ENCODE measurements around the gene PTPRCAP.
"Not testable (repeated sequence)": the region's sequence is repeated elsewhere in the genome, so short reads cannot be mapped to it uniquely, and the experiment has no call there.

PTPRCAP gene

DNA sequence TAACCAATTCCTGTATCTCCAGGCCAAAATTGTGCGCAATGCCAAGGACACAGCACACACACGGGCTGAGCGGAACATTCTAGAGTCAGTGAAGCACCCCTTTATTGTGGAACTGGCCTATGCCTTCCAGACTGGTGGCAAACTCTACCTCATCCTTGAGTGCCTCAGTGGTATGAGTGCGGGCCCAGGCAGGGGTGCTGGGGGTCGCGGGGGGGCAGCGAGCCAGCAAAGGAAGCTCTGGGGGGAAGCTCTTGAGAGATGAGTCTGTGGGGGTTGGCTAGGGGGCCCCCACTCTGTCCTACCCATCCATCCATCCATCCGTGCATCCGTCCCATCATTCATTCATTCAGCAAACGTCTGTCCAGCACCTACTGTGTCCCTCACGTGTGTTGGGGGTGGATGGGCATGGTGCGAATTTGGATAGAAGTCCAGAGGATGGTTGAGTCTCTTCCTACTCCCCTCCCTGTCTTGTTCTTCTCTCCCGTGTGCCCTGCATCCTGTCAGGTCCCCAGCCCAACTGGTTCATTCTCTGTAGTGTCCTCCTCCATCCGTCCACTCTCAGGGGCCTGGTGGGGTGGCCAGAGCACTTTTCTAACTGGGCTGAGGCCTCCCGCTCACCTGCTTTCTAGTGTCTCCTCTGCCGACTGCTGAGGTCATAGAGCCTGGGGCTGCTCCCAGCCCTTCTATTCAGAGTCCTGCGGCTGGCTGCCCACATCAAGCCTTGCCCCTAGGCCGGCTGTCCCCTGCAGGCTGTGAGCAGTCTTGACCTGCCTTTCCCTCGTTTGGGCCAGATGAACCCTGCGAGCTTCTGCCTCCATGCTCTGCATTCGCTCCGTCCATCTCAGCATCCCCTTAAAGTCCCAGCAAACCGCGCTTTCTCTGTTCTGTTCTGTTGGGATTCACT, 5.9 kb downstream of the PTPRCAP start:
- peak overlapping the region; percentile 97 for H3K27ac Mint-ChIP-seq
- DNase-seq: no peak
- no peak for ATAC-seq (replicated peaks)
- H3K4me1 Mint-ChIP-seq: peaks cover 45 to 78% of the 10 kb centered on the region in 2 donors
- H3K9me3 Mint-ChIP-seq: no peaks in the 10 kb centered on the region
- H3K27me3 Mint-ChIP-seq: no peaks in the 10 kb centered on the region
- H3K36me3 Mint-ChIP-seq: peaks cover 37 to 49% of the 10 kb centered on the region in 2 donors
- peak overlapping the region; percentile 11 to 60 for H3K4me3 Mint-ChIP-seq

DNA sequence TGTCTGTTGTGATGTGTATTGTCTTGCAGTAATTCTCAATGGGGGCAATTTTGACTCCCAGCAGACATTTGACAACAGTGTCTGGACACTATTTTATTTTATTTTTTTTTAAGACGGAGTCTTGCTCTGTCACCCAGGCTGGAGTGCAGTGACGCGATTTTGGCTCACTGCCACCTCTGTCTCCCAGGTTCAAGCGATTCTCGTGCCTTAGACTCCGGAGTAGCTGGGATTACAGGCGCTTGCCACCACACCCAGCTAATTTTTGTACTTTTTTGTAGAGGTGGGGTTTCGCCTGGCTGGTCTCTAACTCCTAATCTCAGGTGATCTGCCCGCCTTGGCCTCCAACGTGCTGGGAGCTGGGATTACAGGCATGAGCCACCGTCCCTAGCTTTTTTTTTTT, 7.8 kb downstream of the PTPRCAP start:
- H3K4me1 Mint-ChIP-seq: peaks cover 35 to 65% of the 10 kb centered on the region in 2 donors
- peak overlapping the region; percentile 67 for H3K27ac Mint-ChIP-seq
- DNase-seq: no peak
- H3K36me3 Mint-ChIP-seq: peaks cover 22 to 34% of the 10 kb centered on the region in 2 donors
- H3K4me3 Mint-ChIP-seq: peak overlapping the region in 1 of 2 donors; percentile 51
- ATAC-seq (replicated peaks): no peak
- H3K9me3 Mint-ChIP-seq: no peaks in the 10 kb centered on the region
- no peaks in the 10 kb centered on the region for H3K27me3 Mint-ChIP-seq

DNA sequence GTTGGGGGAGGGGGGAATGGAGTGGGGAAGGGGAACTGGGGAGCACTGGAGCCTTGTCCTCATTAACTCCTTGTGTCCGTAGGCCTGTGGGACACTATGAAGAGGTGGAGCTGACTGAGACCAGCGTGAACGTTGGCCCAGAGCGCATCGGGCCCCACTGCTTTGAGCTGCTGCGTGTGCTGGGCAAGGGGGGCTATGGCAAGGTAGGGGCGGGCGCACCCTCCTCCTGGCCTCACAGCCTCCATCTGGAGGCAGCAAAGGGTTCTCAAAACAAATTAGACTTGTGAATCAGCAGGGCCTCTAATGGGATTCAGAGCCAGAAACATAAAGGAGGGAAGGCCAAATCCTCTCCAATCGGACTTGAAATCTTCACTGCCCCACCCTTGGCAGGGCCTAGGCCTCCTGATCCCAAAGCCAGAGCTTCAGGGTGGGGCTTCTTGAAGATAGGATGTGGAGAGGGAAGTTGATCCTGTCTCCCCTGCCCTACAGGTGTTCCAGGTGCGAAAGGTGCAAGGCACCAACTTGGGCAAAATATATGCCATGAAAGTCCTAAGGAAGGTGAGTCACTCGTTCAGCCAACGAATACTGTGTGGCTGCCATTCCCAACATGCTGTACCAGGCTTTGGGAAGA, 8.3 kb downstream of the PTPRCAP start:
- Mint-ChIP-seq H3K9me3 (no peaks in the 10 kb centered on the region), H3K27me3 (no peaks in the 10 kb centered on the region), H3K36me3 (peaks cover 20 to 35% of the 10 kb centered on the region in 2 donors), H3K4me1 (peaks cover 33 to 61% of the 10 kb centered on the region in 2 donors), H3K27ac (peak overlapping the region; percentile 95), H3K4me3 (peak overlapping the region; percentile 95 to 99)
- DNase-seq (no peak), ATAC-seq (replicated peaks) (no peak)

DNA sequence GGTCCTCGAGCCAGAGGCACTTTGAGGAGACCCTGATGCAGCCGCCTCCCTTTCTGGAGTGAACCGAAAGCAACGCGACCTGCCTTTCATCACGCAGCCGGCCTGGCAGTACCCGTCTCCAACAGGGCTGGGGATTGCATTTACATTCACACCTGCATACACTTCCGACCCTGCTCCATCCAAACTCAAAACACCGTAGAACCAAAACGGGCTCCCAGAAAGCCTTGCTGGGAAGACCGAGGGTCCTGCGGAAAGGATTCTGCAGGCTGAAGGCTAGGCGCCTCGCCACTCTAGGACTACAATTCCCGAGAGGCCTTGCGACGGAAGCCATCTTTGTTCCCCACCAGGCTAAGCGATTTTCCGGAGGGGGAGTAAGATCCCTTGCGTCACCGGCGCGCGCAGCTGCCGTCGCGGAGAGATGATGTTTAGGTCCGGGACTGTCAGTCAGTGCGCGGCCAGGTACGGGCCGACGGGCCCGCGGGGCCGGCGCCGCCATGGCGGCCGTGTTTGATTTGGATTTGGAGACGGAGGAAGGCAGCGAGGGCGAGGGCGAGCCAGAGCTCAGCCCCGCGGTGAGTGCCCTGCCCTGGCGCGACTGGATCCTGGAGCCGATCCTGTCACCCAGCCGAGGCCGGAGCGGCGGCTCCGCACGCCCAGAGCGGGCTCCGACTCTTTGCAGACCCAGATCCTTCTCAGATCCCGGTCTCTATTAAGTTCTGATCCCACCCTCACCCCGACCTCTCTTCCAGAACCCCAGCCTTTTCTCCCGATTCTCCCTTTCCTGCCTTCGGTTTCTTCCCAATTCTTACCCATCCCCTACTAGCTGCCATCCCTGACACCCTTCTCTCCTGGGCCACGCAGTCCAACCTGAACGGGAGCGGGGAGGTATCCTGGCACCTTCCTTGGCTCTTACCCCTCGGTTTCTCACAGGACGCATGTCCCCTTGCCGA, 9.2 kb downstream of the PTPRCAP start, which contains the start of gene RPS6KB2:
TSS of gene RPS6KB2 (plus strand) at position 443 of the 950 bp plus-strand sequence. CDS start at position 495, 52 bp downstream.
- Mint-ChIP-seq H3K9me3 (no peaks in the 10 kb centered on the region), H3K4me1 (peaks cover 29 to 53% of the 10 kb centered on the region in 2 donors), H3K4me3 (peak within 1 kb of the TSS; percentile 95 to 99), H3K36me3 (peaks cover 13 to 27% of the 10 kb centered on the region in 2 donors), H3K27ac (peak within 1 kb of the TSS; percentile 95), H3K27me3 (no peaks in the 10 kb centered on the region)
- DNase-seq: peak; percentile 98
- peak; percentile 94 for ATAC-seq (replicated peaks)

DNA sequence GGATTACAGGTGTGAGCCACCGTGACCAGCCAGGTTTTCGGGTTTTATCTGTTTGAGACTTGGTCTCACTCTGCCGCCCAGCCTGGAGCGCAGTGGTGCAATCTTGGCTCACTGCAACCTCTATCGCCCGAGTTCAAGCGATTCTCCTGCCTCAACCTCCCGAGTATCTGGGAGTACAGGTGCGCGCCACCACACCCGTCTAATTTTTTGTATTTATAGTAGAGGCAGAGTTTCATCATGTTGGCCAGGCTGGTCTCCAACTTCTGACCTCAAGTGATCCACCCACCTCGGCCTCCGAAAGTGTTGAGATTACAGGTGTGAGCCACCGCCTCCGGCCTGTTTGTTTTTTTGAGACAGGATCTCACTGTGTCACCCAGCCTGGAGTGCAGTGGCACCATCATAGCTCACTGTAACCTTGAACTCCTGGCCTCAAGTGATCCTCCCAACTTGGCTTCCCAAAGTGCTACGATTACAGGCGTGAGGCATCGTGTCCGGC, 10.1 kb downstream of the PTPRCAP start:
- Mint-ChIP-seq H3K27ac (peak overlapping the region; percentile 95), H3K4me3 (peak overlapping the region; percentile 95 to 99), H3K36me3 (peaks cover 9 to 19% of the 10 kb centered on the region in 2 donors), H3K4me1 (peaks cover 25 to 51% of the 10 kb centered on the region in 2 donors)
- DNase-seq, H3K27me3 Mint-ChIP-seq, H3K9me3 Mint-ChIP-seq: not testable (repeated sequence)
- ATAC-seq (replicated peaks): peak in 1 of 2 donors; percentile 1

DNA sequence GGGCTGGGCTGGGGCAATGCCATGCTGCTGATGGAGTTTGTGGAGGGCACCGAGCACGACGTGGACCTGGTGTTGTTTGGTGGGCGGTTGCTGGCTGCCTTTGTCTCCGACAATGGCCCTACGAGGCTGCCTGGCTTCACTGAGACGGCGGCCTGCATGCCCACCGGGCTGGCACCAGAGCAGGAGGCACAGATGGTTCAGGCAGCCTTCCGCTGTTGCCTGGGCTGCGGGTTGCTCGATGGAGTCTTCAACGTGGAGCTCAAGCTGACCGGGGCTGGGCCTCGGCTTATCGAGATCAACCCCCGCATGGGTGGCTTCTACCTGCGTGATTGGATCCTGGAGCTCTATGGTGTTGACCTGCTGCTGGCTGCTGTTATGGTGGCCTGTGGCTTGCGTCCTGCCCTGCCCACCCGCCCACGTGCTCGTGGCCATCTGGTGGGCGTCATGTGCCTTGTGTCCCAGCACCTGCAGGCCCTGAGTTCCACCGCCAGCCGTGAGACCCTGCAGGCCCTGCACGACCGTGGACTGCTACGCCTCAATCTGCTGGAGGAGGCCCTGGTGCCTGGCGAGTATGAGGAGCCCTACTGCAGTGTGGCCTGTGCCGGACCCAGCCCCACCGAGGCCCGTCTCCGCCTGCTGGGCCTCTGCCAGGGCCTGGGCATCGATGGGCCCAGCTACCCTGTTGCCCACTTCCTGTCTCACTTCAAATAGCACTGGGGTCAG, 13.4 kb downstream of the PTPRCAP start:
- H3K27me3 Mint-ChIP-seq: no peaks in the 10 kb centered on the region
- DNase-seq: no peak
- H3K4me1 Mint-ChIP-seq: peaks cover 20 to 50% of the 10 kb centered on the region in 2 donors
- no peak for ATAC-seq (replicated peaks)
- no peak overlapping the region for H3K4me3 Mint-ChIP-seq
- H3K36me3 Mint-ChIP-seq: peaks cover 0 to 5% of the 10 kb centered on the region in 2 donors
- no peaks in the 10 kb centered on the region for H3K9me3 Mint-ChIP-seq
- H3K27ac Mint-ChIP-seq: no peak overlapping the region

DNA sequence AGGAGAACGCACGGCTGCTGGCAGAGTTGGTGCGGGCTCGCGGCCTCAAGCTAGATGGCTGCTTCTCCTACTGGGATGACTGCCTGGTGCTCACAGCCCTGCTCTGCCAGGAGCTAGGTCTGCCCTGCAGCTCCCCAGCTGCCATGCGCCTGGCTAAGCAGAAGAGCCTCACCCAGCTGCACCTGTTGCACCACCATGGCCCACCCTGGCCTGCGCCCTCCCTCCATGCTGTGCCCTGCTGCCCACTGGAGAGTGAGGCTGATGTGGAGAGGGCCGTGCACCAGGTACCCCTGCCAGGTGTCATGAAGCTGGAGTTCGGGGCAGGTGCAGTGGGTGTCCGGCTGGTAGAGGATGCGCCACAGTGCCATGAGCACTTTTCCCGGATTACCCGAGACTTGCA, 14.0 kb downstream of the PTPRCAP start:
- H3K4me3 Mint-ChIP-seq: no peak overlapping the region
- no peak for ATAC-seq (replicated peaks)
- no peak overlapping the region for H3K27ac Mint-ChIP-seq

DNA sequence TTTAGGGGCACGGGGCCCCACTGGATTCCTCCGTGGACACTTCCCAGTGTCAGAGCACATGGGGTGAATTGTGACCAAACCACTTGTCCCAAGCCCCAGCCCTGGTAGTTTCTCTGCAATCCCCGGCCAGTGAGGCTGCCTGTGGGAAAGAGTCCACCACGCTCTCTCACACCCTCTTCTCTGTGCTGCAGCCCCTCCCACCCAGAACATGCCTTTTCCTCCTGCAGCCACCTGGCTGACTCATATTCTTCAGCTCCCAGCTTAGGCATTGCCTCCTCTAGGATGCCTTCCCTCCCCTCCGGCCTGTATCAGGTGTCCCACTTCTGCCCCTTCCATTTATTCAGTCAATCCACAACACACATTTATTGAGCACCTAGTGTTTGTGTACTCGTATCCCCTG, 14.6 kb downstream of the PTPRCAP start:
- DNase-seq (no peak), ATAC-seq (replicated peaks) (no peak)
- Mint-ChIP-seq H3K4me3 (peak overlapping the region in 1 of 2 donors; percentile 14), H3K9me3 (no peaks in the 10 kb centered on the region), H3K27me3 (no peaks in the 10 kb centered on the region), H3K36me3 (peaks cover 0 to 5% of the 10 kb centered on the region in 2 donors), H3K27ac (no peak overlapping the region), H3K4me1 (peaks cover 30 to 51% of the 10 kb centered on the region in 2 donors)

More for the DNA sequence above, 14.0 kb downstream of the PTPRCAP start:
- H3K4me1 Mint-ChIP-seq: peaks cover 24 to 50% of the 10 kb centered on the region in 2 donors
- H3K27me3 Mint-ChIP-seq: no peaks in the 10 kb centered on the region
- DNase-seq: no peak
- no peaks in the 10 kb centered on the region for H3K9me3 Mint-ChIP-seq
- H3K36me3 Mint-ChIP-seq: peaks cover 0 to 5% of the 10 kb centered on the region in 2 donors

DNA sequence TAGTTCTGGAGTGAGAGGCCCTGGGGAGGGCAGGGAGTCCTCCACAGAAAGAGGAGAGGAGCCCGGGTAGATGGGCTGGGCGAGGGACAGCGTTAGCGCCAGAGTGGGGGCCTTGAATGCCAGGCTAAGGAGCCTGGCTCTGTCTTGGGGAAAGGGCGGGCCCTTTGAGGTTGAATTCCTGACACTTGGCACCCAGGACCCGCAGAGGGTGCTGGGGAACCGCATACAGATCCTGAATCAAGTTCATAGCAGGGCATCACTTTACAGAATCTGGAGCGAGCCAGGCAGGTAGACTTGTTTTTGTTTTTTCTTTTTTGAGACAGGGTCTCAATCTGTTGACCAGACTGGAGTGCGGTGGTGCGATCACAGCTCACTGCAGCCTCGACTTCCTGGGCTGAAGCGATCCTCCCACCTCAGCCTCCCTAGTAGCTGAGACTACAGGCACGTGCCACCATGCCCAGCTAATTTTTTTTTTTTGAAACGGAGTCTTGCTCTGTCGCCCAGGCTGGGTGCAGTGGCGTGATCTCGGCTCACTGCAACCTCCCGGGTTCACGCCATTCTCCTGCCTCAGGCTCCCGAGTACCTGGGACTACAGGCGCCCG, 16.0 kb downstream of the PTPRCAP start:
- peaks cover 41 to 58% of the 10 kb centered on the region in 2 donors for H3K4me1 Mint-ChIP-seq
- peak overlapping the region; percentile 94 for H3K27ac Mint-ChIP-seq
- DNase-seq (no peak), ATAC-seq (replicated peaks) (no peak)
- H3K9me3 Mint-ChIP-seq: no peaks in the 10 kb centered on the region
- H3K4me3 Mint-ChIP-seq: peak overlapping the region; percentile 78 to 80
- H3K36me3 Mint-ChIP-seq: peaks cover 0 to 5% of the 10 kb centered on the region in 2 donors
- H3K27me3 Mint-ChIP-seq: no peaks in the 10 kb centered on the region

DNA sequence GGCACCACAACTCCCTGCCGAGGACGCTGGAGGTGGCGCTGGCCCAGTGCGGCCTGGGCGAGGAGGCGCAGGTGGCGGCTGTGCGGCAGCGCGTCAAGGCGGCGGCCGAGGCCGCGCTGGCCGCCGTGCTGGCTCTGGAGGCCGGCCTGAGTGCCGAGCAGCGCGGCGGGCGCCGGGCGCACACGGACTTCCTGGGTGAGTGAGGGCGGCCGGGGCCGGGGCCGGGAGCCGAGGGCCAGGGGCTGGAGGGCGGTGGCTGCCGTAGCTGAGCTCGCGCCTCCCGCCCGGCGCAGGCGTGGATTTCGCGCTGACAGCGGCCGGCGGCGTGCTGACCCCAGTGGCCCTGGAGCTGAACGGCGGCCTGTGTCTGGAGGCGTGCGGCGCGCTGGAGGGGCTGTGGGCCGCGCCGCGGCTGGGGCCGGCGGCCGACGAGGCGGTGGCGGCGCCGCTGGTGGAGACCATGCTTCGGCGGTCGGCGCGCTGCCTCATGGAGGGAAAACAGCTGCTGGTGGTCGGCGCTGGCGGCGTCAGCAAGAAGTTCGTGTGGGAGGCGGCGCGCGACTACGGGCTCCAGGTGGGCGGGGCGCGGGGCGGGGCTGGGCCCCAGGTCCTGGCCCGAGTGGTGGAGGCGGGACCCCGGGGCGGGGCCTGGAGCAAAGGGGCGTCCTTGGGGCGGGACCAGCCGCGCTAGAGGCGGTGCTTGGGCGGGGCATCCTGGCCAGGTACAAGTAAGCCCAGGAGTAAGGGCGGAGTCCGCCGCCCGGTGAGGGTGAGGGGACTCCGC, 16.6 kb downstream of the PTPRCAP start:
- Mint-ChIP-seq H3K36me3 (peaks cover 0 to 5% of the 10 kb centered on the region in 2 donors), H3K4me1 (peaks cover 48 to 62% of the 10 kb centered on the region in 2 donors), H3K27ac (peak overlapping the region; percentile 94), H3K4me3 (peak overlapping the region; percentile 80), H3K27me3 (no peaks in the 10 kb centered on the region), H3K9me3 (no peaks in the 10 kb centered on the region)
- ATAC-seq (replicated peaks) (peak; percentile 87 to 89), DNase-seq (peak; percentile 95)

DNA sequence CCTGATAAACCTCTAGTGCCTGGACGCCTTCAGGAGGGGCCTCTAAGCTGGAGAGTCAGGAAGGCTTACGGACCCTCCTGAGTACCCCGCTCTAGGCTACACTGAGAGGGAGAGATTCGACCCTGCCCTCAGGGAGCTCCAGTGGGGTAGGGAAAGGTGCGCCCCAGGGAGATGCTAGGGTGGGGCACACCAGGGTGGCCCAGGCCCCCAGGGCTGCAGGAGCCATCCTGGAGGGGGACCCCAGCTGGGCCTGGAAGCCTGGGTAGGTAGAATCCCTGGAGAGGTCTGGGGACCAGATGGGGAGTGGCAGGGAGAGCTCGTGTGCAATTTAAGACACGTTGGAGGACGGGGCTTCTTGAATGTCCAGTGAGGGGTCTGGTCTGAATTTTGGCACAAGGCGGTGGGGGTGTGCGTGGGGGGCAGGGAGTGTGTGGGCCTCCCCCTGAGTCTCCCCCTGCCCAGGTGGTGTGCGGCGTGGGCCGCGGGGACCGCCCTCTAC, 17.3 kb downstream of the PTPRCAP start:
- no peak for ATAC-seq (replicated peaks)
- Mint-ChIP-seq H3K27me3 (no peaks in the 10 kb centered on the region), H3K4me3 (peak overlapping the region; percentile 80), H3K9me3 (no peaks in the 10 kb centered on the region), H3K4me1 (peaks cover 46 to 63% of the 10 kb centered on the region in 2 donors), H3K27ac (peak overlapping the region; percentile 89), H3K36me3 (peaks cover 0 to 5% of the 10 kb centered on the region in 2 donors)
- DNase-seq: no peak

All from stimulated activated naive B cell treated with anti-CD40 and anti-IgM and Interleukin-4, amounts not matched to agents 10 μg/mL and 1 μg/mL and 100 μg/mL, for 72 hours (primary cell).